NB4 (cell line): ENCODE measurements around the gene ABCG1.

Experiments used
- DNase-seq: peaks from one replicate; pipeline ENCODE4 v3.0.0; 2010; ENCODE audit warnings: low read depth
- H3K4me3 ChIP-seq: one replicate; pipeline ENCODE4 v1.5.1; 2011; ENCODE audit warnings: mild to moderate bottlenecking, low read depth, low read length, moderate library complexity
- MAX ChIP-seq: IDR thresholded peaks from 2 replicates; pipeline ENCODE4 v1.6.1; 2011; ENCODE audit warnings: low read depth, low read length
- MYC ChIP-seq: IDR thresholded peaks from 2 replicates; pipeline ENCODE4 v1.6.1; 2011; ENCODE audit warnings: low read depth, low read length
- POLR2A ChIP-seq: IDR thresholded peaks from 2 replicates; pipeline ENCODE4 v1.6.1; 2011; ENCODE audit warnings: mild to moderate bottlenecking; ENCODE audit not compliant: insufficient read length; ENCODE audit errors: extremely low read depth
- TF ChIP-seq, protein P1 (sequence below): IDR thresholded peaks from one replicate; pipeline ENCODE4 v1.5.1; 2012; ENCODE audit warnings: low read depth, low read length

ABCG1 gene

GRCh38 chr21:42201615-42202161 lies 17.3 kb upstream of the ABCG1 start:
- no peak for TF ChIP-seq MYC
- TF ChIP-seq, protein P1, sequence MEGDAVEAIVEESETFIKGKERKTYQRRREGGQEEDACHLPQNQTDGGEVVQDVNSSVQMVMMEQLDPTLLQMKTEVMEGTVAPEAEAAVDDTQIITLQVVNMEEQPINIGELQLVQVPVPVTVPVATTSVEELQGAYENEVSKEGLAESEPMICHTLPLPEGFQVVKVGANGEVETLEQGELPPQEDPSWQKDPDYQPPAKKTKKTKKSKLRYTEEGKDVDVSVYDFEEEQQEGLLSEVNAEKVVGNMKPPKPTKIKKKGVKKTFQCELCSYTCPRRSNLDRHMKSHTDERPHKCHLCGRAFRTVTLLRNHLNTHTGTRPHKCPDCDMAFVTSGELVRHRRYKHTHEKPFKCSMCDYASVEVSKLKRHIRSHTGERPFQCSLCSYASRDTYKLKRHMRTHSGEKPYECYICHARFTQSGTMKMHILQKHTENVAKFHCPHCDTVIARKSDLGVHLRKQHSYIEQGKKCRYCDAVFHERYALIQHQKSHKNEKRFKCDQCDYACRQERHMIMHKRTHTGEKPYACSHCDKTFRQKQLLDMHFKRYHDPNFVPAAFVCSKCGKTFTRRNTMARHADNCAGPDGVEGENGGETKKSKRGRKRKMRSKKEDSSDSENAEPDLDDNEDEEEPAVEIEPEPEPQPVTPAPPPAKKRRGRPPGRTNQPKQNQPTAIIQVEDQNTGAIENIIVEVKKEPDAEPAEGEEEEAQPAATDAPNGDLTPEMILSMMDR = no peak
- no peak for TF ChIP-seq MAX
- TF ChIP-seq POLR2A = no peak
- DNase-seq = no peak
- H3K4me3 ChIP-seq = no peak overlapping the region

DNA sequence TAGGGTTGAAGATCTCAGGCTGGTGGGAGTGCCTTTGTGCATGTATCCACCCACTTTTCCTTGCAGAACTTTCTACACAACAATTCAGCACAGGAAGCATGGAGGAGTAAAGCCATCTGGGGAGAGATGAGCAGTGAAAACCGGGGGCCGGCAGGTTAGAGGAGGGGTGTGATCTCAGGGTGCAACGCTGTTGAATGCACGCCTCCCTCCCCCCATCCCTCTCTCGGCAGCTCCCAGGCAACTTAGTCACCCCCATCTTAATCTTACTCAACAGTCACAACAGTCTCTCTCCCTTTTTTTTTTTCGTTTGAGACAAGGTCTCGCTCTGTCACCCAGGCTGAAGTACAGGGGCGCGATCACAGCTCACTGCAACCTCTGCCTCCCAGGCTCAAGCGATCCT lies 16.6 kb upstream of the ABCG1 start:
- TF ChIP-seq MYC = no peak
- TF ChIP-seq, protein P1 = no peak
- DNase-seq = peak; percentile 64
- H3K4me3 ChIP-seq = no peak overlapping the region

DNA sequence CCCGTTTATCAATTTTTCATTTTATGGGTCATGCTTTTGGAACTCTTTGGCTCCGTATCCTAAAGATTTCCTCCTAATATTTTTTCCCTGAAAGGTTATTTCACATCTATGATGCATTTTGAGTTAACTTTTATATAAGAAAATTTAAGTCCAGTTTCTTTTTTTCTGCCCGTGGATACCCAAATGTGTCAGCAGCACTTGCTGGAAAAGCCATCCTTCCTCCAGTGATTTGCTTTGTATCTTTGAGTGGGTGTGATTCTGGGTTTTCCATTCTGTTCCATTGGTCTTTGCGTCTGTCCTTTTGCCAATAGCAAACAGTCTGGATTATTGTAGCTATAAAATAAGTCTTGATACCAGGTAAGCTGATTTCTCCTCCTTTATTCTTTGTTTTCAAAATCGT lies 15.6 kb upstream of the ABCG1 start:
- DNase-seq = no peak
- no peak overlapping the region for H3K4me3 ChIP-seq
- TF ChIP-seq MYC (no peak), POLR2A (no peak), MAX (no peak)
- TF ChIP-seq, protein P1 = no peak

DNA sequence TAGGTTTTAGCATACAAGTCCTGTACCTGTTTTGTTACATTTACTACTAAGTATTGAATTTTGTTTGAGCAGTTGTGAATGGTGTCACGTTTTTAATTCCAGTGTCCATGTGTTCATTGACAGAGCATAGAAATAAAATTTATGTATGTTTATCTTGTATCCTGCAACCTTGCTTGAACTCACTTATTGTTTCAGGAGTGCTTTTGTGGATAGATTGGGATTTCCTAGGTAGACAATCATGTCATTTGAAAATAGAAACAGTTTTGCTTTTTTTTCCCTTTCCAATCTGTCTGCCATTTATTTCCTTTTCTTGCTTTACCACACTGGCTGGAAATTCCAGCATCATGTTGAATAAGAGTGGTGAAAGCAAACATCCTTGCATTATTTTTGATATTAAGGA lies 15.0 kb upstream of the ABCG1 start:
- H3K4me3 ChIP-seq = no peak overlapping the region
- TF ChIP-seq MAX = no peak
- no peak for TF ChIP-seq POLR2A
- no peak for TF ChIP-seq MYC
- TF ChIP-seq, protein P1 = no peak
- DNase-seq = no peak

DNA sequence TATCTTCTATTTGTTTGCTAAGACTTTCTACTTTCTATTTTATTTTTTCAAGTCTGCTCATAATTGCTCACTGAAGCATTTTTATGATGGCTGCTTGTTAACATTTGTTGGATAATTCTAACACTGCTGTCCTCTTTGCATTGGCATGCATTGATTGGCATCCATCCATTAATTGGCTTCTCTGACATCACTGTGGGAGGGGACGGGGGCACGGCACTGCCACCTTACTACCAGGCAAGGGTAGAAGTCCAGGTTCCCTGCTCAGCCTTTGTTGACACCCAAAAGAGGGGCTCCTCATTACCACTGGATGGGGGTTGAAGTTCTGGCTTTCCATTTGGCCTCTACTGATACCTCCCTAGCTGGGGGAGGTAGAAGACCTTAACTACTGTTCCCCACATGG lies 11.5 kb upstream of the ABCG1 start:
- no peak for TF ChIP-seq MAX
- TF ChIP-seq, protein P1 = no peak
- no peak for TF ChIP-seq POLR2A
- TF ChIP-seq MYC = no peak
- no peak for DNase-seq
- H3K4me3 ChIP-seq = no peak overlapping the region

- no peak for DNase-seq
- no peak overlapping the region for H3K4me3 ChIP-seq
- TF ChIP-seq MAX = no peak
- no peak for TF ChIP-seq MYC
- TF ChIP-seq, protein P1 = no peak
- TF ChIP-seq POLR2A = no peak
Observed at GRCh38 chr21:42208036-42208435, 10.9 kb upstream of the ABCG1 start.
